Measurements from ENCODE around the gene TPD52L1.
"Not testable (repeated sequence)": the region's sequence is repeated elsewhere in the genome, so short reads cannot be mapped to it uniquely, and the experiment has no call there.

The TPD52L1 gene

DNA sequence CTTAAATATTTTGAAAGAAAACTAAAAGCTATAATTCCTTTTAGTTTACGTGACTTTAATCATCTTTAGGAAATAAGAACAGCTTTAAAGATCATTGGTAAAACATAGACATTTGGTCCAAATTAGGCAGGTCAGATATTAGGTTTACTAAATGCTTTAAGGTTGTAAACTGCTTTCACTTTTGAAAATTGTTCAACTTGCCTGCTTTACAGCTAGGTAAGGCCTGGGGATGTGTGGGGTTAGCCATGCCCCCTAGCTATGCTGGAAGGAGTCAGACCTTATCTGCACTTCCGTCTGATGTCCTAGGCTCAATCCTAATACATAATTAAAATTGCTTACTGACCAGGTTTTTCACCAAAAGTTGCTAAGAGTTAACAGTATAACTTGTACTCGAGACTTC lies 30.5 kb upstream of the TPD52L1 start:
- DNase-seq (ENCODE audit: low read depth) = no peak
- TF ChIP-seq, protein P1, sequence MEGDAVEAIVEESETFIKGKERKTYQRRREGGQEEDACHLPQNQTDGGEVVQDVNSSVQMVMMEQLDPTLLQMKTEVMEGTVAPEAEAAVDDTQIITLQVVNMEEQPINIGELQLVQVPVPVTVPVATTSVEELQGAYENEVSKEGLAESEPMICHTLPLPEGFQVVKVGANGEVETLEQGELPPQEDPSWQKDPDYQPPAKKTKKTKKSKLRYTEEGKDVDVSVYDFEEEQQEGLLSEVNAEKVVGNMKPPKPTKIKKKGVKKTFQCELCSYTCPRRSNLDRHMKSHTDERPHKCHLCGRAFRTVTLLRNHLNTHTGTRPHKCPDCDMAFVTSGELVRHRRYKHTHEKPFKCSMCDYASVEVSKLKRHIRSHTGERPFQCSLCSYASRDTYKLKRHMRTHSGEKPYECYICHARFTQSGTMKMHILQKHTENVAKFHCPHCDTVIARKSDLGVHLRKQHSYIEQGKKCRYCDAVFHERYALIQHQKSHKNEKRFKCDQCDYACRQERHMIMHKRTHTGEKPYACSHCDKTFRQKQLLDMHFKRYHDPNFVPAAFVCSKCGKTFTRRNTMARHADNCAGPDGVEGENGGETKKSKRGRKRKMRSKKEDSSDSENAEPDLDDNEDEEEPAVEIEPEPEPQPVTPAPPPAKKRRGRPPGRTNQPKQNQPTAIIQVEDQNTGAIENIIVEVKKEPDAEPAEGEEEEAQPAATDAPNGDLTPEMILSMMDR (IDR thresholded peaks at IDR 0.05; ENCODE audit: low read depth, low read length, missing control alignments) = no peak
- no peak overlapping the region for H3K4me3 ChIP-seq (ENCODE audit: low read depth, low read length)

DNA sequence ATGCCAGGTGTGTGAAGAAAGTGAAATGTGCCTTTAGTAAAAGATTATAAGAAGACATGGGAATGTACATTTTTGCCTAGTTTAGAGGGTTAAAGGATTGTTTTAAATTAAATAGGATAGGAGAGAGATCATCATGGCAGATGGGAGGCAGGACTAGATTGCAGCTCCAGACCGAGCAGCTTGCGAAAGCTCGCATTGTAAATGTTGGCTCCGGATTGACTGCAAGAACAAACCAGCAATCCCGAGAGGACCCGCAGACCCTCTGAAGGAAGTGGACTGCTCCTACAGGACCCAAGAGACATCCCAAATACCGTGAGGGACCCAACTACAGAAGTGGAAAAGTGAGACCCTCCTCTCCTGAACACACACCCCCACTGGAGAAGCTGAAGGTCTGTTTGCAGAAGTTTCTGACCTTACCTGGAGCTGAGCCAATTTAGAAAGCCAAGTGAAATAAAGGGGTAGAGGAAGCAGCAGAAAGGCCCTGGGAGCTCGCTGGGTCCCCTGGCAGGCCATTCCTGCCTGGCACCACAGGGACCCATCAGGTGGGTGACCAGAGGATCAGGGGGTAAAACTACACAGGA lies 30.0 kb upstream of the TPD52L1 start:
- H3K4me3 ChIP-seq (ENCODE audit: low read depth, low read length) = no peak overlapping the region
- DNase-seq (ENCODE audit: low read depth) = no peak
- TF ChIP-seq, protein P1 (IDR thresholded peaks at IDR 0.05; ENCODE audit: low read depth, low read length, missing control alignments) = no peak

DNA sequence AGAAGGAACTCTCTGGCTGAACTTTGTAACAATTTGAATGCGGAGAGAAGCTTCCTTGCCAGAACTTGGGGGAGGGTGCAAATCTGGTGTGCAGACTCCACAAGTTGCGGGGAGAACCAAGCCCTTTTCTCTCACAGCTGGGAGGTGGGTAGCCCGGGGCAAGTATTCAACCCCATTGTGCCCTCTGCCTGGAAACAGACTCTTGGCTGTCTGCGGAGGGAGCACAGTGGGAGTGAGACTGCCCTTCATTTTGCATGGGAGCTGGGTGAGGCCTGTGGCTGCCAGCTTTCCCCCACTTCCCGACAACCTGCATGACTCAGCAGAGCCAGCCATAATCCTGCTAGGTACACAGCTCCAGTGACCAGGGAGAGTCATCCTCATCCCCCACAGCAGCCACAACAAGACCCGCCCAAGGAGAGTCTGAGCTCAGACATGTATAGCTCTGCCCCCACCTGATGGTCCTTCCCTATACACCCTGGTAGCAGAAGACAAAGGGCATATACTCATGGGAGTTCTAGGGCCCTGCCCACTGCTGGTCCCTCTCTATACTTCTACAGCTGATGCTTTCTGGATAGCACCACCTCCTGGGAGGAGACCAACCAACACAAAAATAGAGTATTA lies 29.4 kb upstream of the TPD52L1 start:
- no peak for DNase-seq (ENCODE audit: low read depth)
- H3K4me3 ChIP-seq (ENCODE audit: low read depth, low read length) = no peak overlapping the region

DNA sequence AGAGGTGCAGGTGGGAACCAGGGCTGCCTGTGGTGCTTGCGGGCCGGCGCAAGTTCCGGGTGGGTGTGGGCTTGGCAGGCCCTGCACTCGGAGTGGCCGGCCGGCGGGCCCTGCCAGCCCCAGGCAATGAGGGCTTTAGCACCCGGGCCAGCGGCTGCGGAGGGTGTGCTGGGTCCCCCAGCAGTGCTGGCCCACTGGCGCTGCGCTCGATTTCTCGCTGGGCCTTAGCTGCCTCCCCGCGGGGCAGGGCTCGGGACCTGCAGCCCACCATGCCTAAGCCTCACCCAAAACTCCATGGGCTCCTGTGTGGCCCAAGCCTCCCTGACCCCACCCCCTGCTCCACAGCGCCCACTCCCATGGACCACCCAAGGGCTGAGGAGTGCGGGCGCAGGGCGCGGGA lies 27.7 kb upstream of the TPD52L1 start:
- DNase-seq (ENCODE audit: low read depth); H3K4me3 ChIP-seq (ENCODE audit: low read depth, low read length): not testable (repeated sequence)

More for the DNA sequence above, 29.4 kb upstream of the TPD52L1 start:
- TF ChIP-seq, protein P1 (IDR thresholded peaks at IDR 0.05; ENCODE audit: low read depth, low read length, missing control alignments) = no peak

DNA sequence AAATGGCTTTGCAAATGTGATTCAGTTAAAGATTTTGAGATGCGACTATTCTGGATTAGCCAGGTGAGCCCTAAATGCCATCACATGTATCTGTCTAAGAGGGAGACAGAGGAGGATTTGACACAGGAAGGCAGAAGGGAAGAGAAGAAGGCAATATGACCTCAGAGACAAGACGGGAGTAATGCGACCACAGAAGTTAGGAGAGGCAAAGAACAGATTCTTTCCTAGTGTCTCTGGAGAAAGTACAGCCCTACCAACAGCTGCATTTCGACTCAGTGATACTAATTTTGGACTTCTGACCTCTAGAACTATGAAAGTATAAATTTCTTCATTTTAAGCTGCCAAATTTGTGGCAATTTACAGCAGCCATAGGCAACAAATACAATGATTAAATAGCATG lies 24.2 kb upstream of the TPD52L1 start:
- DNase-seq (ENCODE audit: low read depth) = no peak
- TF ChIP-seq, protein P1 (IDR thresholded peaks at IDR 0.05; ENCODE audit: low read depth, low read length, missing control alignments) = no peak

DNA sequence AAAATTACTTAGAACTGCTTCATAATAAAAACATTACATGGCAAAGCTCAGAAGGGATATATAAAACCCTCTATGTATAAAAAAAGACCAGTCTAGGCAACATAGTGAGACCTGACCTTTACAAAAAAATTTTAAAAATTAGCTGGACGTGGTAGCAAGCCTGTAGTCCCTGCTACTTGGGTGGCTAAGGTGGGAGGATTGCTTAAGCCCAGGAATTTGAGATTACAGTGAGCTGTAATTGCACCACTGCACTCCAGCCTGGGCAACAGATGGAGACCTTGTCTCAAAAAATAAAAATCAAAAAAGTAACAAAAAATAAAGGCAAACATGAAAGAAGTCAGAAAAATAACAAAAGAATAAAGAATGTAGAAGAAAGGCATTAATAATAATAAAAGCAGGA lies 21.5 kb upstream of the TPD52L1 start:
- H3K4me3 ChIP-seq (ENCODE audit: low read depth, low read length) = no peak overlapping the region
- TF ChIP-seq, protein P1 (IDR thresholded peaks at IDR 0.05; ENCODE audit: low read depth, low read length, missing control alignments) = no peak
- DNase-seq (ENCODE audit: low read depth) = no peak

More for the DNA sequence above, 24.2 kb upstream of the TPD52L1 start:
- no peak overlapping the region for H3K4me3 ChIP-seq (ENCODE audit: low read depth, low read length)

DNA sequence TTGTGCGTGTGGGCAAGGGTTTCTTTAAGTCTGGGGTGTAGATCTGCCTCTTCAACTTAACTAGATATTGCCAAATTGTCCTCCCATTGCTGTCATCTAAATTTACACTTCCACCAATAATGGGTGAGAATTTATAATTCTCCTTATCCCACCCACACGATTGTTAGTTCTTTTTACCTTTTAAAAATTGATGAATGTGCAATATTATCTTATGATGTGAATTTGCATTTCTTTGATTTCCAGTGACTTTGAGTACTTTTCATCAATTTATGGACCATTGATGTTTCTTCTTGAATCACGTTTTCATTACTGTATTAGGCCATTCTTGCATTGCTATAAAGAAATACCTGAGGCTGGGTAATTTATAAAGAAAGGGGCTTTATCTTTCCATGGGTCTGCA lies 17.2 kb upstream of the TPD52L1 start:
- H3K4me3 ChIP-seq (ENCODE audit: low read depth, low read length) = no peak overlapping the region
- no peak for DNase-seq (ENCODE audit: low read depth)
- TF ChIP-seq, protein P1 (IDR thresholded peaks at IDR 0.05; ENCODE audit: low read depth, low read length, missing control alignments) = no peak

Measured in GM12864 (cell line).